OCI-LY3 (cell line): ENCODE data around the gene PCBP2.

ENCODE experiments used
- H2AFZ ChIP-seq: fragments of 200-600, 300-600 bp; shearing (Covaris generic); 2 replicates; pipeline ENCODE4 v1.6.0; 2014; ENCODE audit warnings: antibody characterized with exemption, low read depth, low read length
- H3K27ac ChIP-seq: fragments of 200-600, 300-600 bp; sonication (generic); 2 replicates; pipeline ENCODE4 v1.5.1; 2014; ENCODE audit warnings: mild to moderate bottlenecking, low read length, moderate library complexity, mixed read lengths
- H3K27me3 ChIP-seq: fragments of 200-600, 300-600 bp; sonication (generic); 2 replicates; pipeline ENCODE4 v1.6.1; 2014; ENCODE audit warnings: low read depth, low read length, mixed read lengths
- H3K36me3 ChIP-seq: fragments of 200-600, 300-600 bp; sonication (generic); replicated peaks from 2 replicates; pipeline ENCODE3; 2014; ENCODE audit warnings: low read depth, low read length, mixed read lengths
- H3K4me1 ChIP-seq: fragments of 300-600, 200-600 bp; sonication (generic); 2 replicates; pipeline ENCODE4 v1.6.1; 2014; ENCODE audit warnings: low read length, mixed read lengths
- H3K4me2 ChIP-seq: fragments of 200-600, 300-600 bp; sonication (generic); 2 replicates; pipeline ENCODE4 v1.6.1; 2014; ENCODE audit warnings: low read length, mixed read lengths
- H3K4me3 ChIP-seq: fragments of 300-600, 200-600 bp; sonication (generic); 2 replicates; pipeline ENCODE4 v1.5.1; 2014; ENCODE audit warnings: antibody characterized with exemption, mild to moderate bottlenecking, low read length, moderate library complexity
- H3K79me2 ChIP-seq: fragments of 300-600, 200-600 bp; shearing (Covaris generic); 2 replicates; pipeline ENCODE4 v1.6.1; 2014; ENCODE audit warnings: mild to moderate bottlenecking, low read length, mixed read lengths
- H3K9ac ChIP-seq: fragments of 300-600, 200-600 bp; shearing (Covaris generic); 2 replicates; pipeline ENCODE4 v1.6.0; 2014; ENCODE audit warnings: mild to moderate bottlenecking, low read length, moderate library complexity
- H3K9me3 ChIP-seq: fragments of 200-600, 300-600 bp; shearing (Covaris generic); 2 replicates; pipeline ENCODE4 v1.6.1; 2014; ENCODE audit warnings: low read length, mixed read lengths; ENCODE audit not compliant: insufficient read depth
- H4K20me1 ChIP-seq: fragments of 200-600, 300-600 bp; sonication (generic); 2 replicates; pipeline ENCODE4 v1.6.1; 2016; ENCODE audit warnings: low read length, mixed read lengths; ENCODE audit not compliant: insufficient read depth
- CTCF ChIP-seq: fragments of 200-600, 300-600 bp; sonication (generic); IDR thresholded peaks from 2 replicates; pipeline ENCODE4 v1.5.1; 2014; ENCODE audit warnings: antibody characterized with exemption, low read length, low read depth
- EZH2phosphoT487 ChIP-seq: fragments of 200-600 bp; shearing (Covaris generic); IDR thresholded peaks from 2 replicates; pipeline ENCODE4 v1.6.1; 2018; ENCODE audit warnings: antibody characterized with exemption, mixed run types, low read depth

PCBP2 gene

GRCh38 chr12:53508534-53509170 is 56.8 kb downstream of the PCBP2 start:
- Histone ChIP-seq H3K27ac (no peak overlapping the region), H3K36me3 (peaks cover 4% of the 10 kb centered on the region), H2AFZ (no peak overlapping the region), H3K79me2 (no peaks in the 10 kb centered on the region), H3K9ac (no peak overlapping the region), H3K9me3 (no peaks in the 10 kb centered on the region), H3K4me3 (no peak overlapping the region), H4K20me1 (no peaks in the 10 kb centered on the region), H3K27me3 (no peaks in the 10 kb centered on the region), H3K4me2 (no peak overlapping the region), H3K4me1 (0 out of 2 replicates have a peak, but pooled peaks cover 2% of the 10 kb centered on the region)
- TF ChIP-seq CTCF: peak; percentile 90
- TF ChIP-seq EZH2phosphoT487: no peak

GRCh38 chr12:53510181-53510812 is 58.4 kb downstream of the PCBP2 start:
- H3K79me2 ChIP-seq: no peaks in the 10 kb centered on the region
- no peaks in the 10 kb centered on the region for H4K20me1 ChIP-seq
- H3K9ac ChIP-seq: no peak overlapping the region
- H3K36me3 ChIP-seq: peaks cover 4% of the 10 kb centered on the region
- no peak overlapping the region for H2AFZ ChIP-seq
- no peaks in the 10 kb centered on the region for H3K27me3 ChIP-seq
- H3K4me1 ChIP-seq: 0 out of 2 replicates have a peak, but pooled peaks cover 2% of the 10 kb centered on the region
- no peaks in the 10 kb centered on the region for H3K9me3 ChIP-seq
- no peak overlapping the region for H3K27ac ChIP-seq
- no peak overlapping the region for H3K4me3 ChIP-seq
- TF ChIP-seq CTCF (no peak), EZH2phosphoT487 (no peak)
- H3K4me2 ChIP-seq: no peak overlapping the region

- H3K4me2 ChIP-seq: no peak overlapping the region
- H3K4me3 ChIP-seq: no peak overlapping the region
- H3K9ac ChIP-seq: no peak overlapping the region
- no peaks in the 10 kb centered on the region for H3K27me3 ChIP-seq
- no peaks in the 10 kb centered on the region for H3K4me1 ChIP-seq
- H3K9me3 ChIP-seq: no peaks in the 10 kb centered on the region
- no peak overlapping the region for H3K27ac ChIP-seq
- peaks cover 3% of the 10 kb centered on the region for H3K36me3 ChIP-seq
- TF ChIP-seq EZH2phosphoT487 (no peak), CTCF (no peak)
- no peak overlapping the region for H2AFZ ChIP-seq
- no peaks in the 10 kb centered on the region for H4K20me1 ChIP-seq
- H3K79me2 ChIP-seq: no peaks in the 10 kb centered on the region
Measured at GRCh38 chr12:53513712-53514410, 62.0 kb downstream of the PCBP2 start.

GRCh38 chr12:53514628-53515290 is 62.9 kb downstream of the PCBP2 start:
- peaks cover 3% of the 10 kb centered on the region for H3K36me3 ChIP-seq

More at GRCh38 chr12:53514628-53515290, 62.9 kb downstream of the PCBP2 start:
- H3K79me2 ChIP-seq: no peaks in the 10 kb centered on the region
- no peaks in the 10 kb centered on the region for H3K4me1 ChIP-seq
- H2AFZ ChIP-seq: no peak overlapping the region
- no peak overlapping the region for H3K4me2 ChIP-seq
- TF ChIP-seq CTCF: no peak
- no peak for TF ChIP-seq EZH2phosphoT487
- H3K9me3 ChIP-seq: no peaks in the 10 kb centered on the region
- H3K27me3 ChIP-seq: no peaks in the 10 kb centered on the region
- no peak overlapping the region for H3K4me3 ChIP-seq
- H3K9ac ChIP-seq: no peak overlapping the region
- H4K20me1 ChIP-seq: no peaks in the 10 kb centered on the region
- no peak overlapping the region for H3K27ac ChIP-seq
